Measurements from ENCODE around the gene TIAM1.

The TIAM1 gene

DNA sequence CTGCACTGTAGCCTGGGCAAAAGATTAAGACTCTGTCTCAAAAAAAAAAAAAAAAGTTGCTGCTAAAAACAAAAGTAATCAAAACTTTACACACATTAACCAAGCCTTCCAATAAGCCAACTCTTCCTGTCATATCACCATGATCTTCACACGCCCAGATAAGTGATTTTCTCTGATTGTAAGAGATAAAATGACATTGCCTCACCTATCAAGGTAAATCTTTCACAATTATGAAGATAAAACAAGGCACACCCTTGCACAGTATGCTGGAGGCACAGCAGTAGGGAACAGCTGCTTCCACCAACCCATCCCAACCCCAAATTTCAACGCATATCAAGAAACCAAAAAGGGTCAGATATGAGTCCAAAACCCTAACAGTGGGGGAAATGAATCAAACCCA is 8.8 kb upstream of the TIAM1 start:
- DNase-seq, result no peak

DNA sequence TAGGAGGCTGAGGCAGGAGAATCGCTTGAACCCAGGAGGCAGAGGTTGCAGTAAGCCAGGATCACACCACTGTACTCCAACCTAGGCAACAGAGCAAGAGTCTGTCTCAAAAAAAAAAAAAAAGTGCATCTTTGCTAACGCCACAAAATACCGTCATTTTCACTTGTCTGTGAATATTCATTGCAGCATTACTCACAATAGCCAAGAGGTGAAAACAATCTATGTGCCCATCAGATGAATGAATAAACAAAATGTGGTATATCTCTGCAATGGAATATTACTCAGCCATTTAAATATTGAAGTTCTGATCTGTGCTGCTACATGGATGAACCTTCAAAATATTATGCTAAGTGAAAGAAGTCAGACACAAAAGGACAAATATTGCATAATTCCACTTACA is 7.9 kb upstream of the TIAM1 start:
- DNase-seq, result no peak

DNA sequence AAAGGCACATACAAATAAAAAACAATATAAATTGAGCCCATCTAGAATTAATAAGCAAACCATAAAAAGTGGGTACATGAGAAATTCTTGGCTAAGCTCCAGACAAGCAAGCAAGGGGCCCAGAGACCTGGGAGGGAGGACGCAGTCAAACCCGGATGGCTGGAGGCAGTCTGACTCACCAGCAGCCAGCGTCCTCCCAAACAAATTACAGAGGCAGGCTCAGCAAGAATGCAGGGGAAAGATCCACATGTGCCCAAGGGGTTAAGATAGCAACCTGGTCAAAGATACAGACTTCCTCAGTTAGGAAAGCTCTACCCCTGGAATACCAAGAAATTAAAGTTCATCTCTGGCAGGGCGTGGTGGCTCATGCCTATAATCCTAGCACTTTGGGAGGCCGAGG is 7.4 kb upstream of the TIAM1 start:
- DNase-seq, result no peak

DNA sequence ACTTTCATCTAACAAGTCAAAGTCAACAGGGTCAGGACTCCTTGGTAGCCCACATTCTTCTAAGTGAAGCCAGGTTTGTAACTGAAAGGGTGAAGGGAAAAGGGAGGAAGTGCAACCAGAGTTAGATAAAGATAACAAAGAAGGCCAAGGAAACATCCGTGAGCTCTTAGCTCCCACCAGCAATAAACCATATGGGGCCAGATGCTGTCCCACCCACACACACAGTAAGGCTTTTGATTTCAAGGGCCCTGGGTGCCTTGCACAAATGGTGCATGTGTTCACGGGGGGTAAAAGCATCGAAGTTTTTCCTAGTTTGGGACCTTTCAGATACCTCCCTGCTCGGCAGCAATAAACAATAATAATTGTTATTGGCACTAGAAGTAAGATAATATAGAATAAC is 5.1 kb upstream of the TIAM1 start:
- DNase-seq, result no peak

DNA sequence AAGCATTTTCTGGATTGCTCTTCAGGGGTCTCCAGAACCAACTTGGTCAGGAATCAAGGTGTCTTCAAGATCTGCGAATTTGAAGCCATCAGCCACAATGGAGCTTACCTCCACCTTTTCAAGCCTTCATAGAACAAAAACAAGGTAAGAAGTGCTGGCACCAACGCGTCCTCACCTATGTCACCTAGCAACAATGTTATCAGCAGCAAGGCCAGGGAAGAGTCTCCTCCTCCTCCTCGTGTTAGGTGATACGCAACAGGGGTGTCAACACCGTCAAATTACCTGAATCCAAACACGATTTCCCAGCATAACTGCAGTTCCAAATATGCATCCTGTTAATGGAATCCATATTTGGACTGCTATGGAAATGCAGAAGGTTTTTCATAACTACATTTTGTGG is 4.1 kb upstream of the TIAM1 start:
- no peak for DNase-seq

DNA sequence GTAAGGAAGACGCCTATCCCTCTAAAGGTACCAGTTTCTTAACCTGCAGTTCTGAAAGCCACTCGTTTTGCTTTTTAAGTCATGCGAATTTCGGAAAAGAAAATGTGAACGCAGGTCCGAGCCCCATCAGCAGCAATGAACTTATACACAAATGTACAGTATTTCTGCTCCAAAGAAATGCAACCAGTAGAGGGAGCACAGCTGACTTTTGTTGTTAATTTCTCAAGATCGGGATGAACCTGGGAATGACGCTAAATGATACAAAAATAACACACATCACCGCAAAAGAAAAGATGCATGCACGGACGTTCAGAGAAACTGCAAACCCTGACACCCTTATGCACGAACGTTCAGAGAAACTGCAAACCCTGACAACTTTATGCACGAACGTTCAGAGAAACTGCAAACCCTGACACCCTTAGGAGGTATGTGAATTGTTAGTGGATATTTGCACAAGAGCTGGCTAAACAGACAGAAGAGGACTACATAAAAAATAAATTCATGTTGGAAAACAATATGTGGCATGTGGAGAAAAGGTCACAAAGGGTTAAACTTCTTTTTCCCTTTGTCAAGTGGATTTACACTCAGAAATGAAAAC is 3.5 kb upstream of the TIAM1 start:
- DNase-seq, result peak; percentile 10 to 50

DNA sequence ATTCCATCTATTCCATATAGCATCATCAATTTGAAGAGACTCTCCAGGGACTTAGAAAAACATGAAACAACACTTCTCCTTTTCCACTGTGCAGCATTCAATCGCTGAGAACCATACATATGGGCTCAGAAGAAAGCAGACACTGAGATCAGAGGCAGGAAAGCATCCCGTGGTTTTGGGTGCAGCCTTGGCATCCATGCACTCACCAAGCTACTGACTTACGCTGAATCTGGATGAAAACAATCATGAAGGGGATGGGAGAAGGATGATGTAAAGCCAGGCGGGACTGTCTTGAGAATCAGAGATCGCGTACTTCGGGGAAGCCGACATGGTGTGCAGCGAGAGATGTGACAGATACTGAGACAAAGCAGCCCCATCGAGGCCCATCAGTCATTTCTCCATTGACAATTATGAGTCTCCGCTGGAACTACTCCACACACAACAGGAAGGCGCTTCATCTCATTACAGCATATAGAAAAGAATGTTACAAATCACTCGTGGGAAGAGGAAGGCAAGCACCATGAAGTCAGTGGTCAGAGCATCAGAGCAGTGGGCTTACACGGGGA is 2.3 kb upstream of the TIAM1 start:
- no peak for DNase-seq

DNA sequence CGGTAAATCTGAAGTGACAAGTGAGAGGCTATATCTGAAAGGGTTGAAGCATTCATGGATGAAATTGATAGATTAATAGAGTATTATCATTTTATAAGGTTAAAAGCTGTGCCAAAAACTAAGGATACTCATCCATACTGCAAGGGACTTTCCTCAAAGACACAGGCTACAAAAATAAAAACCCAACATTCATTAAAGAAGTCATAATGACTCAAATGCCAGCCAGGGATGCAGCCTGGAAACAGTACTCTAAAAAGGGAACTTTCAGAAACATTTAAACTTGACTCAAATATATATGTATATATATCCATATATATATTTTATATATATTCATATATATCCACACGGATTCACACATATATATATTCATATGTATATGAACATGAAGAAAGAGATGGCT is 1.1 kb upstream of the TIAM1 start:
- DNase-seq, result no peak

DNA sequence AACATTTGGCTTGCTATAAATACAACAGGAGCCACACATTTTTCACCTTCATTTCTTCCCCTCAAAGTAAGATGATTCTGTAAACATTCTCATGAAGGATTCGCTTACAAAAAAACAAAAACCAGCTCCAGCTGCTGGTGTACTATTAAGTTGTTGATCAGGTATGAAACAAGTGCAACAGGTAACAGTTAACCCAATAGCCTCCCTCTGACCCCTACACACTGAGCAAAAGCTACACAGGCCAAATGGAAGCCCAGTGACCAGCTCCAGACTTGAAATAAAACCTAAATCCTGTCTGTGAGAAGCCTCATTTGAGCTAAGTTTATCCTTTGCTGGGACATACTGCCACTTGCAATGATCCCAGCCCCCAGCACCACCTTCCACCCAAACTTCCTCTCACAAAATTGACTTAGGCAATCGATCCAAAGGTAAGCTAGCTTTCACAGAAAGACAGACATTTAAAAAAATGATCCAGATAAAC is 991 bp downstream of the TIAM1 start:
- no peak for DNase-seq

DNA sequence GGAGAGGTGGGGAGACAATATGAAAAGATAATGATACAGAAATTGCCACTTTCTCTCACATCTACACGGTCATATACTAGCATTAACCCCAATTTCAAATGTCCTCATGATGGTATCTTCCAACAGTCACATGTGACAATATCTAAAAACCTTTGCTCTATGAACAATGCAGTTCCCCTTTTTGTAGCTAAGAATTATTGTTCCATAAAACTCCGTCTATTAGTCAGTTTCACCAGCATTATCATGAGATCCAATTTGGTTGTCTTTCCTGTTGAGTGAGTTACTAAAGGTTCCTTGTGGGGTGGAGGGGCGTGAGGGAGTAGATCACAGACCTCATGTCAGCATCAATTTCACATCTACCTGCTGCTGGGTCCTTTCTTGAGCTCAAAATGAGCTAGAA is 1.7 kb downstream of the TIAM1 start:
- DNase-seq, result peak; percentile 9 to 35

DNA sequence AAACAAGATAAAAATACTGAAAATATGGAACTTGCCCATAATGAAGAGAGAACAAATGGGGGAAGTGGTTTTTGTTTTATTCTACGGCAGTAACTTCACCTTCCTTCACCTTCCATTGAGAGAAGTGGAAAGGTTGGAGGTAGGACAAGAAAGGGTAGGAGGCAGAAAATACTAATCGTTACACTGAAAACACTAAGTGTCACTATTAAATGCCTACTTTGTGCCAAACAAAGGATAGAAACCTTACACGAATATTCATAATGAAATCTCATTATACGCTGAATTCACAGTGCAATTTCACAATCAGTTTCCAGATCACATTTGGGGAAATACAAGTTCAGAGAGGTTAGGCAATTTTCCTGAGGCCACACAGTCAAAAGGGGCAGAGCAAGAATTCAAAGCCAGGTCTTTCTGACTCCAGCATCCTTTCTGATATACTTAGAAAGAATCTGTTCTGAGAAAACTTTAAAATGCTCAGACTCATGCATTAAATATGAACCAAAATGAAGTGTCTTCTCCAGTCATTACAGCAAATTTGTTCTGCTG is 3.0 kb downstream of the TIAM1 start:
- no peak for DNase-seq

DNA sequence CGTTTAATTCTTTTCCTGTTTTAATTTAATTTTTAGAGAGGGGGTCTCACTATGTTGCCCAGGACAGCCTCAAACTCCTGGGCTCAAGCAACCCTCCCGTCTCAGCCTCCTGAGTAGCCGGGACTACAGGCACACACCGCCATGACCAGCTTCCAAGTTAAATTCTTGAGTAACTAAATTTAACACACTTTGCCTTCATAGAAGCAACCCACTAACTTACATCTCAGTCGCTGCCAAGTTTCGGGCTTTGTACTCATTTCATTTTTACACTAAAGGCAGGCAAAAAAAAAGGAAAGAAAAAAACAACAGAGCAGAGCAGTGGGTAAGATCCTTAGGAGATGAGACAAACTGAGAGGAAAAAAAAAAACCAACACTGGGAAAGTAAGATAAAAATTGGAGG is 3.5 kb downstream of the TIAM1 start:
- DNase-seq, result no peak

DNA sequence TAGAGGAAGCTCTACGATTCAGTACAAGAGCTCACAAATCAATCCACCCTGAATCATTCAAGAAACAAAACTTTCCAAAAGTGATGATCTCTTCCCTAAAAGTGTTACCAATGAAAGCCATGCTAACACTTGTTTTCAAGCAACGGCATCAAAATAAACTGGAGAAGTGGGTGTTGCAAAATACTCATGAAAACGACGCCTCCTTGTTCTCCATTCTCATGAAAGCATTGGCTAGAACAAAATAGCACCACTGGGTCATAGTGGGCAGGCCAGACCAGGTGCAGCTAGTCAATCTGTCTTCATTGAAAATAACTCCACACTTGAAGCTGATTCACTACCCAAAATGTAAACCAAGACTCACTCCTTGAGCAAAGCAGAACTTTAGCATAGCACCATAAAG is 4.3 kb downstream of the TIAM1 start:
- no peak for DNase-seq

DNA sequence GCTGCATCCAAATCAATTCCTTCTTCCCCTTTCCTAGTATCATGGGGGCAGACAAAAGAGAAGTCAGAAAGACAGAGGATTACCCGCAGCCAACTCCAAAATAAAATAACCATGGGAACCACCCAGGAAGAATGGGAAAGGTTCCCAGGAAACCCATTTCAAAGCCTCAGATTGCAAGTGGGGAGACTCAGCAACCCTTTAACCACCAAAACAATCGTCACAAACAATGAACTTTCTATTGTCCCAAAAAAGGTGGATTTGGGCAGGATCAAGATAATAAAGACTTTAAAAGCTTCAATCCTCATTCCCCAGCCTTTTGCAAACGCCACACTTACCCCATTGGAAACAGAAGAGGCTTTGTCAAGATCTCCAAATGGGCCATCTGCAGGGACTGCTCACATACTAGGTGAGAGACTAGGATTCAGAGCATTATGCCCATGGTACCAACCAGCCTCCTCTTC is 5.1 kb downstream of the TIAM1 start:
- DNase-seq, result no peak

DNA sequence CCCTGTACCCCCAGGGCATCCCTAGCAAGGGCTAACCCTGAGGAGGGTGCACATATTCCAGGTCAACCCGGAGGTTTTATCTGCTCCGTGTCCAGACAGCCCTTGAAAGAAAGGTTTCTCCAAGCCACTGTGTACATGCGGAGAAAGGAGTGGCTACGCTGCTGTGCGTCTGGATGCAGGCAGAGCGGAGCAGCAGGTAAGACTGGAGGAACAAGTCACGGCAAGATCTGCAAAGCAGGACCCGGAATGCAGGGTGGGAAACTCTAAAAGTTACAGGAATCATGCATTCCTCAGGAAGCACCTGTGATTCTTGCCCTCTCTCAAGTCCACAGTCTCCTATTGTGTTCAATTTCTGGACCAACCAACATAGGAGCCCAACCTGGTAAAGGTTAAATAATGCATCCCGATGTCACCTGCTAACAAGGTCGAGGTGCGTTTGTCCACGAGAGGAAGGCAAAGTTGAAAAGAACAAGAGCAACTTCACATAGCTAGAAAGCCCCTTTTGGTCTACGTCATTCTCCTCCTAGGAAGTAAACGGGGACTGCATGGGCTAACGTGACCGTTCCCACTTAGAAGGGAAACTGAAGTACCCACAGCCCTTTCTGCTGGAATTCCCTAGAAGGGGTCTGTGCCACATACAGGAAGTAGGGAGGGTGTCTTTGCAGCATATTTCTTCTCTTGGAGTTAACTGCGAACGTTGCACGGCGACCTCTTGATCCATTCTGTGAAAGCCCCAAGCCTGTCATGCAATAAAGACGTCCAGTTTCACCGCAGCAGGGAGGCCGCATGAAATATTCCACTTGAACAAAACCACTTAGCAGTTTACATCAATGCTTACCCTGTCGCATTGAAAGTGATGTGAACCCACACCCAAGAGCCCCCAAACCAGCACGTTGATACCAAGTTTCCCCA is 5.8 kb downstream of the TIAM1 start:
- DNase-seq, result no peak

DNA sequence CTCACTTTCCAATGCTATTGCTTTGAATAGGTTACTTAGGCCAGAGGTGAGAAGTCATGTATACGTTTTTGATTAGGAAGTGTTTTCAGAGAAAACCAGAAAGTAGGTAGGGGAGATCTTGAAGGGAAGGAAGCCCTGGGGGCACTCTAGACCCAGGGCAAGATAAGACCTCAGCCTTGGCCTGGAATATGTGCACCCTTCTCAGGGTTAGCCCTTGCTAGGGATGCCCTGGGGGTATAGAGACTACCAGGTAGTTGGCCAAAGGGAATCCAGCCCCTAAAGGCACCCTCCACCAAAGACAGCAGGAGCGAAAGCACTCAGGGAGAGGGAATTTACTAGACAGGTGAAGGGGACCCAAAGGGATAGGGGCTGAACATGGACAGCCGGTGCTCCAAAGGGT is 7.0 kb downstream of the TIAM1 start:
- DNase-seq, result no peak

DNA sequence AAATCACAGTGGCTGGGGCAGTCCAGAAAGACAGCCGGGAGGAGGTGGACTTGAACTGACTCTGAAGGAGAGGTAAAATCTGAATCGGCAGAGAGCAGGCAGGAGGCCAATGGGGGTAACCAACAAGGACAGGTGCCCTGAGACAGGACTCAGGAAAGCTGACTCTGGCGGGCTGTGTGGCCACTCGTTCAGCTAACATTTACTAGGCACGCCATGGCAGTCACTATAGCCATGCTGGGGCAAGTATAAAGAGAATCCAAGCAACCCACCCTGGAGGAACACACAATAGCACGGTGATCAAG is 7.4 kb downstream of the TIAM1 start:
- no peak for DNase-seq

DNA sequence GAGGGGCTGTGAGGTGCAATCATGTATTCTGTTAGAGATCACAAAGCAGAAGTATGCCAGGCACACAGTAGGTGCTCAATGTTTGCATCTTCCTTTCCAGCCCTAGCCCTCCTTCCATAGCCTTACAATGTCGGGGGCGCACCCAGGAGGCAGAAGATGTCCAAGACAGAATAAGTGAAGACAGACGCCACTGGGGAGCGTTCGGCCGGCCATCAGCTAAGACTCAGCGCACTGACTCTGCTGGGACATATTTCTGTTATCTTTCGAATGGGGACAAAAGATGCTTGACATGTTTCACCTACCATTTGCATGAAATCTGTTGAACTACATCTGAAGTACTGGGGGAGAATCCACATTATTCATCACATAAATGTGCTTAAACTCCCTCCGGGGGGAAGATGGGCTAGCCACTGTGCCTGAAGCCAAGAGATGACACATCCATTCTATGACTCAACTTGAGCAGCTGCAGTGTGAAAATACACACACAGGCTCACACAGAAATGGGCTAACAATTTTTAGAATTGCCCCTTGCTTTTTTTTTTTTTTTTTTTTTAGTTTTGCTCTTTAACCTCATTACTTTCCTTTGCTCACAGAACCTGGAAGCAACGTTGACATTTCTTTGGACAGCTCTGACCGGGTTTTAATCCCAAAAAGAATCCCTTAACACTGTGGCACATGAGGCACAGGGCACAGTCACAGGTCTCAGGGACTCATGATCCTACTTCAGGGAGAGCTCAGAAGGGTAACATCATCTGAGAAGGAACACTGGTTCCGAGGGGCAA is 7.9 kb downstream of the TIAM1 start:
- no peak for DNase-seq

DNA sequence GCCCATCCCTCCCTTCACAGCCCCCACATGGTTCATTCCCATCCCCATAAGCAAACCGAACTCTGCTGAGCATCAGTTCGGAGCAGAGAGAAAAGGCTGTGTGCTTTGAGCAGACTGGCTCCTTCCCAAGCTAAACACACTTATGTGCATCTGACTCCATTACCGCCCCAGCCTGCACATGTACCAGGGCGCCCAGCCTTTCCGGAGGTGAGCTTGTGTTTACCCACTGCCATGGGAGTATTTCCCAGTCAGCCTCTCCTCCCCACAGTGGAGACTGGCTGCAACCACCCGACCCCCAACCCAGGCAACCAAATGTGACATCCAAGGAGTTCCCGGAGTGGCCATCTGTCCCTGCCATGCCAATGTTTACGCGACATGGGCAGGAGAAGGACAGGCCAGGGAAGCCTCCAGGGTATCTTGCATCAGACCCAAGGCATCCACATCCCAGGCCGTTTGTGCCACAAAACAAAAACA is 9.4 kb downstream of the TIAM1 start:
- no peak for DNase-seq

DNA sequence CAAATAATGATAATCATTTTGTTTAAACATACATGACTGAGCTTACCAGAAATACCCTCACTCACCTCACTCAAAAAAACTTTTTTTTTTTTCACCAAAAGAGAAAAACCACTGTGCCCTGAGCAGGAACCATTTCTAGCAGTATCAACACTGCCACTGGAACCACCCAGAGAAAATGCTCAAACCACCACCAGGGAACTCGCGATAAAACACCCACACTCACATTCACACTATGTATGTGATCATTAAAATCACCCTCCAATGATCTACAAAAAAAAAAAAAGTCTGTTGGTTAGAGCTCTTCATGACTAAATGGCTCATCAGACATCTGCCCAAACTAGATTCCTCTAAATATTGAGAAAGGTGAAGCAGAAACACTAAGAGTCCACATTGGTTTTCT is 11.5 kb downstream of the TIAM1 start:
- no peak for DNase-seq

DNA sequence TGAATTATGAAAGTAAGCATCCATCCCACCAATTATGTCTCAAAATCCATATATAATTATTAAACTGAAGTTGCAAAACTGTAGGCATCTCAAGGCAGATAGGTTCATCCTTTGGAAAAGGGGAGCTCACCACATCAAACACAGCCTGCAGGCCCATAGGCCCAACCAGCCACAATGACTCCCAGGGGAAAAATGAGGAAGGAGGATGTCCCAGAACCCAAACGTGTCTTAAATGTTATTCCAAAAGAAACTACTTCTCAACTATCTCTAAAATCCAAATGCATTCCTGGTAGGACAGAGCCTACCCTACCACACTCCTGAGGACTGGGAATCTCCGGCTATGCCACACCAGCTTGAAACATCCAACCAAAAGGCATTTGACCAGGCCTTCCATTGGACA is 12.8 kb downstream of the TIAM1 start:
- no peak for DNase-seq

DNA sequence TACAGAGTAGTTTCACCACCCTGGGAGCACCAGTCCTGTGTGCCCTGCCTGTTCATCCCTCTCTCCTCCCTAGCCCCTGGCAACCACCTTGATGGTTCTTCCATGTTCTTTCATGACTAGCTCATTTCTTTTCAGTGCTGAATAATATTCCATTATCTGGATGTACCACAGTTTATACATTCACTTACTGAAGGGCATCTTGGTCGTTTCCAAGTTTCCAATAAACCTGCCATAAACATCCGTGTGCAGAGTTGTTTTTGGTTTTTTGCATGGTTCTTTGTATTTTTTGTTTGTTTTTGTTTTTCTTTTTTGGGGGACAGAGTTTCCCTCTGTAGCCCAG is 13.9 kb downstream of the TIAM1 start:
- DNase-seq, result no peak

DNA sequence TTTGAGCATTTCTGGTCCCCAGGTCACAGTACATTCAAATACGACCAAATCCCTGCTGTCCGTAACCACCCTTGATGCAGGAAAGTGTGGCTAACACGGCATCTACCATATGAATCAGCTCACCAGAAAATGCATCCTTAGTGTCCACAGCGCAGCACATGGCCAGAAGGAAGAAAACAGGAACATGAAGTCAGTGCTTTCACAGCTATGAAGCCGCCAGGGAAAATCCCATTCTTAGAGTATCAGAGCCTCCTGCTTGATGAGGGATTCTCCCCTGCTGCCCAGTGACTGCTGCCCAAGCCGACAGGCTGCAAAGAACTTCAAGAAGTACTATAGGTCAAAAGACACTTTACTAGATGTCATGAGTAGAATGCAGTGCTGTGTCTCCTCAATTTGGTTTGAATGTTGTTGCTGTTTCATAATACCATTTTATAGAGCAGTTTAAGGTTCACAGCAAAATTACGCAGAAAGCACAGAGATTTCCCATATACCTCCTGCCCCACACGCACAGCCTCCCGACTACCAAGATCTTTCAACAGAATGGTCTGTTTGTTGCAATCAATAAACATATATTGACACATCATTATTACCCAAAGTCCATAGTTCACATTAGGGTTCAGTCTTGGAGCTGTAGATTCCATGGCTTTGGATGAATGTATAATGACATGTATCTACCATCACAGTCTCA is 14.5 kb downstream of the TIAM1 start:
- DNase-seq, result no peak
